Activated naive CD4-positive, alpha-beta T cell treated with anti-CD3 and anti-CD28 coated beads for 36 hours (primary cell): ENCODE data around the gene SLC25A25. TPM values are rescaled to one million over a fixed set of nuclear protein-coding genes. Genes with fewer than 3 reads are reported as not detected.
A peak's percentile ranks its signal among the peaks of the same experiment; 100 is the strongest.
"Not testable (repeated sequence)": the region's sequence is repeated elsewhere in the genome, so short reads cannot be mapped to it uniquely, and the experiment has no call there.

Source experiments
- CTCF ChIA-PET: fragments of 350-600 bp; sonication (Branson Sonifier 250); formaldehyde crosslinking; loops from one replicate; lab custom pipeline; 2021; ENCODE audit warnings: antibody characterized with exemption; lab: Charles Lee
- DNase-seq: peaks from one replicate; pipeline ENCODE4 v3.0.0-alpha.2; 2020
- H3K27ac Mint-ChIP-seq: one replicate; pipeline ENCODE4 v1.8.0; 2021; ENCODE audit warnings: mild to moderate bottlenecking, mixed read lengths
- H3K27me3 Mint-ChIP-seq: one replicate; pipeline ENCODE4 v1.8.0; 2021; ENCODE audit warnings: low read depth, mixed read lengths
- H3K36me3 Mint-ChIP-seq: one replicate; pipeline ENCODE4 v1.8.0; 2021; ENCODE audit warnings: low read depth, mixed read lengths
- H3K4me1 Mint-ChIP-seq: one replicate; pipeline ENCODE4 v1.8.0; 2021; ENCODE audit warnings: low read depth, mixed read lengths
- H3K4me3 Mint-ChIP-seq: one replicate; pipeline ENCODE4 v1.8.0; 2021; ENCODE audit warnings: mild to moderate bottlenecking, moderate library complexity, mixed read lengths
- H3K9me3 Mint-ChIP-seq: one replicate; pipeline ENCODE4 v1.8.0; 2021; ENCODE audit warnings: mixed read lengths
- intact Hi-C: fragments of 100-400 bp; cut with micrococcal nuclease; formaldehyde crosslinking; loops from one replicate; pipeline ENCODE4 v1.15.1; 2023
- total RNA-seq, 2 experiments: library from RNA; stranded (reverse); gene quantifications; one replicate each; pipeline ENCODE4 v1.2.3, GENCODE V29; 2021

The SLC25A25 gene
- total RNA-seq, 2 experiments from 2014 or later, result 12.0 to 12.7 TPM

DNA sequence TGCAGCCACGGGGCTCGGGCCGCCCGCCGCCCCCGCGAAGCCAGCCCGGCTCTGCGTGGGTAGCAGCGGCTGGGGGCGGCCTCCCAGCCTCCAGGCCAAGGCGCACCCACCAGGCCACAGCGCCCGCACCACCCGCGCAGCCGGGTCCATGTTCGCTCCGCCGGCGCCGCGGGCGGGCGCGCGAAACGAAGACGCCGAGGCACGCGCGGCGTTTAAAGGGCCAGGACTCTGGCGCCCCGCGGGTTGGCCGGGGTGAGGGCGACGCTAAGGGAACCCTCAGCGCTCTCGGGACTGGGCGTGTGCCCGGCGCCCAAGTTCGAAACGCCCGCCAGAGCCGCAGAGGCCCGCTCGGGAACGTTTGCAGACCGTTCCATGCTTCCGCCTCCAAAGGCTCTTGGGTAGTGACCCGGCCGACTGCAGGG lies 59.5 kb downstream of the SLC25A25 start, which contains the start of gene PTGES2:
Gene PTGES2, minus strand, starts transcription at position 162 of the 422 bp plus-strand sequence. Its CDS starts 12 bp downstream, at position 150.
- CTCF ChIA-PET, result interaction anchor here (3.2 kb wide), 1 partner anchor 10 kb away, joined by 24 read pairs; no protein-coding TSS in a partner anchor
- Mint-ChIP-seq H3K27ac (peak within 1 kb of the TSS; percentile 95), H3K27me3 (no peaks in the 10 kb centered on the region), H3K4me3 (peak within 1 kb of the TSS; percentile 95), H3K4me1 (peaks cover 30% of the 10 kb centered on the region), H3K9me3 (no peaks in the 10 kb centered on the region), H3K36me3 (peaks cover 4% of the 10 kb centered on the region)
- DNase-seq, result peak; percentile 78
- intact Hi-C loops, result loop anchor here (1.0 kb wide), 1 partner anchor 195 kb away; the partner anchor contains the start of genes COQ4 and TRUB2

GRCh38 chr9:128127990-128128835 lies 60.2 kb downstream of the SLC25A25 start:
- DNase-seq, result peak; percentile 87
- H3K27ac Mint-ChIP-seq, result peak overlapping the region; percentile 95
- no peaks in the 10 kb centered on the region for H3K27me3 Mint-ChIP-seq
- H3K36me3 Mint-ChIP-seq, result peaks cover 2% of the 10 kb centered on the region
- CTCF ChIA-PET, result interaction anchor here (0.6 to 3.2 kb wide), 4 partner anchors 11 to 31 kb away, joined by 3 to 24 read pairs (median 4); no protein-coding TSS in a partner anchor
- no peaks in the 10 kb centered on the region for H3K9me3 Mint-ChIP-seq
- H3K4me3 Mint-ChIP-seq, result peak overlapping the region; percentile 95
- H3K4me1 Mint-ChIP-seq, result peaks cover 30% of the 10 kb centered on the region
- intact Hi-C loops, result loop anchor here (1.0 to 2.0 kb wide), 11 partner anchors 32 to 677 kb away; partner anchors contain the start of genes BBLN, CIZ1, COQ4 and DNM1

- CTCF ChIA-PET, result interaction anchor here (0.6 to 3.2 kb wide), 6 partner anchors 8 to 30 kb away, joined by 3 to 24 read pairs (median 3); partner anchors contain the start of gene LCN2
- H3K4me3 Mint-ChIP-seq, result peak overlapping the region; percentile 95
- no peak for DNase-seq
- intact Hi-C loops, result loop anchor here (1.0 to 2.0 kb wide), 10 partner anchors 31 to 678 kb away; partner anchors contain the start of genes BBLN, CIZ1, DNM1 and DPM2
- H3K9me3 Mint-ChIP-seq, result no peaks in the 10 kb centered on the region
- H3K27me3 Mint-ChIP-seq, result no peaks in the 10 kb centered on the region
- H3K36me3 Mint-ChIP-seq, result peaks cover 2% of the 10 kb centered on the region
- peak overlapping the region; percentile 95 for H3K27ac Mint-ChIP-seq
- peaks cover 30% of the 10 kb centered on the region for H3K4me1 Mint-ChIP-seq
These were observed 61.0 kb downstream of the SLC25A25 start for GRCh38 chr9:128128836-128129590.

- CTCF ChIA-PET, result interaction anchor here (0.7 to 3.2 kb wide), 6 partner anchors 9 to 54 kb away, joined by 3 to 24 read pairs (median 3); partner anchors contain the start of gene LCN2
- H3K4me3 Mint-ChIP-seq, H3K27ac Mint-ChIP-seq, H3K36me3 Mint-ChIP-seq, H3K9me3 Mint-ChIP-seq, H3K27me3 Mint-ChIP-seq: not testable (repeated sequence)
- intact Hi-C loops, result loop anchor here (2.0 kb wide), 7 partner anchors 13 to 679 kb away; partner anchors contain the start of genes CIZ1, DNM1, DPM2 and GOLGA2
- H3K4me1 Mint-ChIP-seq, result peaks cover 26% of the 10 kb centered on the region
- peak; percentile 74 for DNase-seq
These were observed 62.1 kb downstream of the SLC25A25 start for GRCh38 chr9:128129976-128130590.

- DNase-seq, H3K27ac Mint-ChIP-seq, H3K27me3 Mint-ChIP-seq, H3K9me3 Mint-ChIP-seq, H3K36me3 Mint-ChIP-seq, H3K4me3 Mint-ChIP-seq: not testable (repeated sequence)
- H3K4me1 Mint-ChIP-seq, result peaks cover 20% of the 10 kb centered on the region
- CTCF ChIA-PET, result interaction anchor here (0.7 to 3.2 kb wide), 3 partner anchors 13 to 53 kb away, joined by 3 to 24 read pairs (median 3); no protein-coding TSS in a partner anchor
- intact Hi-C loops, result loop anchor here (2.0 kb wide), 1 partner anchor 14 kb away; no protein-coding TSS in a partner anchor
These were observed 62.6 kb downstream of the SLC25A25 start for GRCh38 chr9:128130651-128131050.

DNA sequence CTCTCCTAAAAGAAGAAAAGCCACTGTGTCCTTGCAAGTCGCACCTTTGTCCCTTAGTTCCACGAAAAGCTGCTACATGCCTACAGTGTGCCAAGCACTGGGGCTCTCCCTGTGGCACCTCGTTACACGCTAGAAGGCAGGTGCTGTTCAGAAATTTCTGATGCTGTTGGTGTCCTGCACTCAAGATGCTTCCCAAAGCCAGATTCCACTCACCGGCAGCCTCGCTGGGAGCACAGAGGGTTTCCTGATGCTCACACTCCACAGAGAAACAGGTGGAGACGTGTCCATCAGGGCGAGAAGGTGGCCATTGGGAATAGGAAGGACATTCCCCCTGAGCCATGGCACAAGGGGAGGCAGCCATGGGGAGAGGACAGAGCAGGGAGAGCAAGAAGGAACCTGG lies 63.3 kb downstream of the SLC25A25 start:
- H3K36me3 Mint-ChIP-seq, result not testable (repeated sequence)

DNA sequence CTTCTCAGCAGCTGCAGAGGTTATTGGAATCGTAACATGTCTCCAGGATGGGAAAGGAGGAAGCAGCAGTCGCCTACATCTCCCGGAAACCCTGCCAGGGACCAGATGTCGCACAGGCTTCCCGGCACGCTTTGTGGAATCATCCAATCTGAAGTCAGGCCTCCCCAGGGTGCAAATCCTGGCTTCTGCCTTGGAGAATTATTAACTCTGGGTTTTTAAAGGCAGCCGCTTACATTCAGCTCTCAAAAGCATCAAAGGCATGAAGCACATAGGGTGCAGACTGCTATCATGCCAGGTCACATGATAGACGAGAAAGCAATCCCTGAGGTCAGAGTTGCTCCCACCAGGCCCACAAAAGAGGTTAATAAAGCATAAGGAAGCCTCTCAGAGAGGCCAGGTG lies 64.1 kb downstream of the SLC25A25 start:
- DNase-seq, H3K36me3 Mint-ChIP-seq, H3K9me3 Mint-ChIP-seq, H3K27me3 Mint-ChIP-seq, H3K4me3 Mint-ChIP-seq, intact Hi-C loops, H3K27ac Mint-ChIP-seq, CTCF ChIA-PET: not testable (repeated sequence)
- peaks cover 12% of the 10 kb centered on the region for H3K4me1 Mint-ChIP-seq

More for the DNA sequence above, 63.3 kb downstream of the SLC25A25 start:
- H3K9me3 Mint-ChIP-seq, H3K27me3 Mint-ChIP-seq, DNase-seq, H3K4me3 Mint-ChIP-seq, H3K27ac Mint-ChIP-seq, CTCF ChIA-PET: not testable (repeated sequence)
- peaks cover 16% of the 10 kb centered on the region for H3K4me1 Mint-ChIP-seq
- intact Hi-C loops, result loop anchor here (2.0 kb wide), 1 partner anchor 15 kb away; no protein-coding TSS in a partner anchor

DNA sequence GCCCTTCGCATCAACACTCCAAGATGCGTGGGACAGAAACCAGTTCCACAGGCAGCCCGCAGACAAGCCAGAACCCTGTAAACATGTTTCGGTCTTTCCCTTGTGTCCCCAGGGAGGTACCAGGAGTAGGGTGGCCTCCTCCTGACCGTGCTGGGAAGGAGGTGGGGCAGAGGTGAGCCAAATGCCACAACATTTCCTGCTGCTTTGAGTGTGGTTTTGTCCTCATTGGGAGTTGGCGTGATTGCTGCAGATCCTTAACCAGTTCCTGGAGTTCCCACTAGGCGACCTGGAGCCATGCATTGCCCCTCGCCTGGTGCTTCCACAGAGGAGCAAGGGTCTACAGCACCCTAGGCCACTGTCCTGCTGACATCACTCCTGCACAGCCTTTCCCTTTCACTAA lies 67.5 kb downstream of the SLC25A25 start:
- H3K27me3 Mint-ChIP-seq, H3K27ac Mint-ChIP-seq, H3K9me3 Mint-ChIP-seq, intact Hi-C loops, H3K4me1 Mint-ChIP-seq, DNase-seq, H3K4me3 Mint-ChIP-seq, H3K36me3 Mint-ChIP-seq: not testable (repeated sequence)
- CTCF ChIA-PET, result interaction anchor here (1.8 kb wide), 1 partner anchor 17 kb away, joined by 5 read pairs; no protein-coding TSS in a partner anchor

GRCh38 chr9:128136816-128137793 lies 69.1 kb downstream of the SLC25A25 start:
- intact Hi-C loops, result no loop called here
- H3K4me3 Mint-ChIP-seq, result no peak overlapping the region
- DNase-seq, result no peak
- no peak overlapping the region for H3K27ac Mint-ChIP-seq
- no peaks in the 10 kb centered on the region for H3K27me3 Mint-ChIP-seq
- CTCF ChIA-PET, result interaction anchor here (1.0 to 1.8 kb wide), 4 partner anchors 12 to 20 kb away, joined by 3 to 5 read pairs (median 3); no protein-coding TSS in a partner anchor
- no peaks in the 10 kb centered on the region for H3K9me3 Mint-ChIP-seq
- H3K4me1 Mint-ChIP-seq, result peaks cover 7% of the 10 kb centered on the region
- H3K36me3 Mint-ChIP-seq, result no peaks in the 10 kb centered on the region

- no peak for DNase-seq
- intact Hi-C loops, result no loop called here
- Mint-ChIP-seq H3K9me3 (no peaks in the 10 kb centered on the region), H3K27ac (no peak overlapping the region), H3K4me1 (peaks cover 10% of the 10 kb centered on the region), H3K4me3 (no peak overlapping the region), H3K27me3 (no peaks in the 10 kb centered on the region), H3K36me3 (no peaks in the 10 kb centered on the region)
- CTCF ChIA-PET, result no interaction called here
These were observed 70.0 kb downstream of the SLC25A25 start for GRCh38 chr9:128138001-128138400.
